ENCODE data around the gene ZNF598.
A peak's percentile ranks its signal among the peaks of the same experiment; 100 is the strongest.
"Not testable (repeated sequence)": the region's sequence is repeated elsewhere in the genome, so short reads cannot be mapped to it uniquely, and the experiment has no call there.

ZNF598 gene

DNA sequence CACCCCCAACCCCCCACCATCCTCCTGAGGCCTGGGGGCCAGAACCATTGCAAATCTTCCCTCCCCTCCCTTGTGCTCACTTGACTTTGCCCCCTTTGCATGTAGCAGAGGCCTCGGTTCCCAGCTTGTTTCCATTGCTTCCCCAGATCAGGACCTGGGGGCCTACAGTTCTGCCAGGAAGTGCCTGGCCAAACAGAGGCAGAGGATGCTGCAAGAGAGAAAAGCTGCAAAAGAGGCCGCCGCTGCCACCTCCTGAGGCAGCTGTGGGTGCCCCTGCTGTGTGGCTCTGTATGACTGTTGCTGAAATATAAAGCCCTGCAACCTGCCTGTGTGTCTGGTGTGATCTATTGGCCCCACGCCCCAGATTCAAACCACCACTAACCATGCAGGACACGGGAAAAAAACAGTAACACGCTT is 48.0 kb downstream of the ZNF598 start:
- no peak for TF ChIP-seq Cebpa-rat (IDR thresholded peaks at IDR 0.05)
- H3K36me3 ChIP-seq = peaks cover 21 to 42% (median 31%) of the 10 kb centered on the region in 11 experiments
- peaks cover 32 to 59% (median 44%) of the 10 kb centered on the region in 11 experiments for H4K20me1 ChIP-seq
- peak overlapping the region in 10 of 11 experiments; percentile 93 to 100 (median 96); a peak in 17 of 22 replicates for H3K9ac ChIP-seq
- H3K9me3 ChIP-seq (replicated peaks in 1 of 11) = no peaks in the 10 kb centered on the region; a peak in 1 of 22 replicates
- H3K4me2 ChIP-seq = peak overlapping the region; percentile 55 to 97 (median 96); a peak in 21 of 22 replicates
- H3K27ac ChIP-seq = 0 out of 22 replicates have a peak overlapping the region, but pooled peaks of 2 of the 11 experiments have one; percentile 1 to 99
- peak overlapping the region in 8 of 10 experiments; percentile 80 to 100 (median 92); a peak in 16 of 20 replicates for H3K4me3 ChIP-seq
- H3K4me1 ChIP-seq = peaks cover 47 to 54% (median 51%) of the 10 kb centered on the region in 10 experiments
- H3K27me3 ChIP-seq = no peaks in the 10 kb centered on the region

DNA sequence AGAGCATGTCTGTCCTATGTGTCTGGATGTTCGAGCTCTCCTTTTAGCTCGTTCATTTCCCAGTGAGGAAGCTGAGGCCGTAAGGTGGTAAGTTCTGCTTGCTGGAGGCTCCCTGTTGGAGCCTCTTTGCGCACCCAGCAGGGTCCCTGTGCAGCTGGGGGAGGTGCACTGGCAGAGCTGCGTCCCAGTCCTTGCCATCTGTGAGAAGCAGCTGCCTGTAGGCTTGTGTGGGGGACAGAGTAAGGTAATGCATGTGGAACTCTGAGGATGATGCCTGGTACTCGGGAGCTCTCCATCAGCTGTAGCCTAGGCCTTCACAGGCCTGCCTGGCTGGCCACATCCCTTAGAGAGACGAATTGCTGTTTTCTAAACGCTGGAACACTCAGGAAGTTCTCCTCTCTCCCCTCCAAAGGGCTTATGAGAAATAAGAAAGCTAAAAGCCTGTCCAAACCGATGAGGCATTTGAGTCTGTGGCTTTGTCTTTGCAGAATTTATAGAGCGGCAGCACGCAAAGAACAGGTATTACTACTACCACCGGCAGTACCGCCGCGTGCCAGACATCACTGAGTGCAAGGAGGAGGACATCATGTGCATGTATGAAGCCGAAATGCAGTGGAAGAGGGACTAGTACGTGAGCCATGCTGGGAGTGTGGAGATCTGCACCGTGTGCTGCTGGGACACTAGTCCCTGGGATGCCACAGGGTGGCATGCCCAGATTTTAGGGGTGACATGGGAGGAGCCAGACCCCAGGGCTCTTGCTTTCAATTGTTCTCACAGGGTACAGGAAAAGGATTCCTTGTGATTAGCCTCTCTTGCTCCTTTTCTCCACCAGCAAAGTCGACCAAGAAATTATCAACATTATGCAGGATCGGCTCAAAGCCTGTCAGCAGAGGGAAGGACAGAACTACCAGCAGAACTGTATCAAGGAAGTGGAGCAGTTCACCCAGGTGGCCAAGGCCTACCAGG is 48.7 kb downstream of the ZNF598 start:
- no peak for TF ChIP-seq Cebpa-rat (IDR thresholded peaks at IDR 0.05)
- peak overlapping the region; percentile 87 to 97 (median 92); a peak in 21 of 22 replicates for H3K9ac ChIP-seq

DNA sequence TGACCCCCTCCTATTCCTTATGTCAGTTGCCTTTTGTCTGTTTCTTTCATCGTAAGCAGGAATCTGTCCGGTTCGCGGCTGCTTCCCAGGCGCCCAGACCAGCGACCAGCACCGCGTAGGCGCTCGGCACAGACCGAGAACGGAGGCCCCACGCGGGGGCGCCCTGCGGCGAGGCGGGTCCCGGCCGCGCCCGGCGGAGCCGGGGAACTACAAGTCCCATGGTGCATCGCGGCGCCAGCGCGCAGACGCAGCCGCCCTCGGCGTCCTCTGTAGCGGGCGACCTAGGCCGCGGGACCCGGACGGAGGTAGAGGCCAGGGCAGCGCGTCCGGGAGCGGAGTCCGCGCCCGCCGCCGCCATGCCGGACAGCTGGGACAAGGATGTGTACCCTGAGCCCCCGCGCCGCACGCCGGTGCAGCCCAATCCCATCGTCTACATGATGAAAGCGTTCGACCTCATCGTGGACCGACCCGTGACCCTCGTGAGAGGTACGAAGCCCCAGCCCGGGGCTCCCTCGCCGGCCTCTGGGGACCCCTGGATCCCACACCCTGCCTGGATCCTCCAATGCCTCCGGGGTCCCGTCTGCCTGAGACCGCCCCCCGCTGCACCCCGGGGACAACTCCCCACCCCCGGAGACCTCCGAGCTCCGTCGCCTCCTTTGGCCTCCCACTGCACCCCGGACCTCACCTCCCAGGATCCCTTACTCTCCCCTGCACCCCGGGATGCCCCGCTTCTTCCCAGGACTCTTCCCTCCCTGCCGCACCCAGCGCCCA is 50.2 kb downstream of the ZNF598 start, which contains the start of gene NDUFB10:
NDUFB10 (plus strand) TSS at position 270 of the 771 bp plus-strand sequence; CDS start at position 357, 87 bp downstream.
- H3K27ac ChIP-seq = peak within 1 kb of the TSS; percentile 44 to 92 (median 87)

More for the DNA sequence above, 48.7 kb downstream of the ZNF598 start:
- Histone ChIP-seq H3K4me1 (peaks cover 40 to 47% (median 44%) of the 10 kb centered on the region in 10 experiments), H3K9me3 (replicated peaks in 1 of 11) (no peaks in the 10 kb centered on the region; a peak in 1 of 22 replicates), H3K27ac (peak overlapping the region in 9 of 11 experiments; percentile 18 to 92 (median 88); a peak in 16 of 22 replicates), H3K27me3 (no peaks in the 10 kb centered on the region), H3K4me2 (peak overlapping the region; percentile 79 to 97 (median 95)), H3K36me3 (peaks cover 21 to 34% (median 30%) of the 10 kb centered on the region in 11 experiments), H3K4me3 (peak overlapping the region; percentile 70 to 96 (median 88)), H4K20me1 (peaks cover 32 to 53% (median 44%) of the 10 kb centered on the region in 11 experiments)

DNA sequence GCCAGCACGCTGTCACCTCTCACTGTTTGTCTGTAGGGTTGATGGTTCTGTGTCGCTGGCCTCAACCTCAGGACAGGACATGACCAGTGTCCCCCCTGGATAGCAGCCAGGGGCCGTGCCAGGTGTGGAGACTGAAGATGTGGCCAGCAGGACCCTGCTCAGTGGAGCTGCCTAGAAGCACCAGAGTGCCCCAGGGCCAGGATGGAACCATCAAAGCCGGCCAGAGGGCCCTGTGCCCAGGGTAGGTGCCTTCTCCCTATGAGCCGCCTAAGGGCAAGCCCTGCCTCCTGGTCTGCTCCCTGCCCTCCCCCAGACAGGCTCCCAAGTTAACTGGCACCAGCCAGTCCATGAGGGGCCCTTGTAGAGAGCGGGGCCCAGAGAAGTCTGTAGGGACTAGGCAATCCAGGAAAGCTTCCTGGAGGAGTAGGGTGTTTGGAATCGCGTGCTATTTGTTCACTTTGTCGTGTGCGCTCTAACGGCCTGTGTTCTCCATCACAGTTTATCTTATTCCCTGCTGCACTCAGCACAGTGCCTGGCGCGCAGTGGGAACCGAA is 50.8 kb downstream of the ZNF598 start:
- H4K20me1 ChIP-seq = peaks cover 28 to 41% (median 37%) of the 10 kb centered on the region in 11 experiments
- peak overlapping the region in 7 of 11 experiments; percentile 4 to 92 (median 88); a peak in 6 of 22 replicates for H3K27ac ChIP-seq
- no peak for TF ChIP-seq Cebpa-rat (IDR thresholded peaks at IDR 0.05)
- peaks cover 34 to 41% (median 39%) of the 10 kb centered on the region in 10 experiments for H3K4me1 ChIP-seq
- no peaks in the 10 kb centered on the region for H3K27me3 ChIP-seq
- peak overlapping the region in 9 of 10 experiments; percentile 70 to 96 (median 88); a peak in 13 of 20 replicates for H3K4me3 ChIP-seq
- H3K9ac ChIP-seq = peak overlapping the region in 10 of 11 experiments; percentile 88 to 97 (median 93); a peak in 19 of 22 replicates
- peaks cover 21 to 29% (median 25%) of the 10 kb centered on the region in 11 experiments for H3K36me3 ChIP-seq
- H3K9me3 ChIP-seq (replicated peaks in 1 of 11) = no peaks in the 10 kb centered on the region; a peak in 1 of 22 replicates
- peak overlapping the region; percentile 78 to 97 (median 94) for H3K4me2 ChIP-seq

More for the DNA sequence above, 50.2 kb downstream of the ZNF598 start, which contains the start of gene NDUFB10:
- Histone ChIP-seq H3K4me1 (peaks cover 34 to 41% (median 39%) of the 10 kb centered on the region in 10 experiments), H3K36me3 (peaks cover 21 to 34% (median 30%) of the 10 kb centered on the region in 11 experiments), H3K9me3 (replicated peaks in 1 of 11) (no peaks in the 10 kb centered on the region; a peak in 1 of 22 replicates), H3K4me3 (peak within 1 kb of the TSS; percentile 70 to 96 (median 88)), H3K9ac (peak within 1 kb of the TSS; percentile 87 to 97 (median 92)), H4K20me1 (peaks cover 32 to 47% (median 44%) of the 10 kb centered on the region in 11 experiments), H3K27me3 (no peaks in the 10 kb centered on the region), H3K4me2 (peak within 1 kb of the TSS; percentile 79 to 97 (median 95))
- TF ChIP-seq Cebpa-rat (IDR thresholded peaks at IDR 0.05) = no peak

DNA sequence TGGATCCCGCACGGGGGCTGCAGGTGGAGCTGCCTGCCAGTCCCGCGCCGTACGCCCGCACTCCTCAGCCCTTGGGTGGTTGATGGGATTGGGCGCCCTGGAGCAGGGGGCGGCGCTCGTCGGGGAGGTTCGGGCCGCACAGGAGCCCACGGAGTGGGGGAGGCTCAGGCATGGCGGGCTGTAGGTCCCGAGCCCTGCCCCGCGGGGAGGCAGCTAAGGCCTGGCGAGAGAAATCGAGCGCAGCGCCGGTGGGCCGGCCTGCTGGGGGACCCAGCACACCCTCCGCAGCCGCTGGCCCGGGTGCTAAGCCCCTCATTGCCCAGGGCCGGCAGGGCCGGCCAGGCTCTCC is 51.5 kb downstream of the ZNF598 start:
- H4K20me1 ChIP-seq = peaks cover 21 to 34% (median 31%) of the 10 kb centered on the region in 11 experiments
- H3K27me3 ChIP-seq; H3K9ac ChIP-seq; H3K9me3 ChIP-seq (replicated peaks in 1 of 11); H3K4me2 ChIP-seq; H3K27ac ChIP-seq; H3K4me3 ChIP-seq: not testable (repeated sequence)
- peaks cover 29 to 37% (median 35%) of the 10 kb centered on the region in 10 experiments for H3K4me1 ChIP-seq
- H3K36me3 ChIP-seq = peaks cover 16 to 22% (median 20%) of the 10 kb centered on the region in 11 experiments

DNA sequence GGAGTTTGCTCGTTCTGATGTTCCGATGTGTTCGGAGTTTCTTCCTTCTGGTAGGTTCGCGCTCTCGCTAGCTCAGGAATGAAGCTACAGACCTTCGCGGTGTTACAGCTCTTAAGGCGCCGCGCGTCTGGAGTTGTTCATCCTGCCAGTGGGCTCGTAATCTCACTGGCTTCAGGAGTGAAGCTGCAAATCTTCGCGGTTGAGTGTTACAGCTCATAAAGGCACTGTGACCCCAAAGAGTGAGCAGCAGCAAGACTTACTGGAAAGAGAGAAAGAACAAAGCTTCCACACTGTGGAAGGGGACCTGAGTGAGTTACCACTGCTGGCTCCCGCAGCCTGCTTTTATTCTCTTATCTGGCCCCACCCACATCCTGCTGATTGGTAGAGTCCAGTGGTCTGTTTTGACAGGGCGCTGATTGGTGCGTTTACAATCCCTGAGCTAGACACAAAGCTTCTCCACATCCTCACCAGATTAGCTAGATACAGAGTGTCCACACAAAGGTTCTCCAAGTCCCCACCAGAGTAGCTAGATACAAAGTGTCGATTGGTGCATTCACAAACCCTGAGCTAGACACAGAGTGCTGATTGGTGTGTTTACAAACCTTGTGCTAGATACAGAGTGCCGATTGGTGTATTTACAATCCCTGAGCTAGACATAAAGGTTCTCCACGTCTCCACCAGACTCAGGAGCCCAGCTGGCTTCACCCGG is 52.0 kb downstream of the ZNF598 start:
- Histone ChIP-seq H3K36me3 (peaks cover 11 to 17% (median 14%) of the 10 kb centered on the region in 11 experiments), H4K20me1 (peaks cover 16 to 29% (median 25%) of the 10 kb centered on the region in 11 experiments; a peak in 21 of 22 replicates), H3K4me1 (peaks cover 24 to 31% (median 30%) of the 10 kb centered on the region in 10 experiments)
- not testable (repeated sequence) for H3K27ac ChIP-seq; H3K9ac ChIP-seq; H3K4me2 ChIP-seq; H3K27me3 ChIP-seq; H3K9me3 ChIP-seq (replicated peaks in 1 of 11); H3K4me3 ChIP-seq

DNA sequence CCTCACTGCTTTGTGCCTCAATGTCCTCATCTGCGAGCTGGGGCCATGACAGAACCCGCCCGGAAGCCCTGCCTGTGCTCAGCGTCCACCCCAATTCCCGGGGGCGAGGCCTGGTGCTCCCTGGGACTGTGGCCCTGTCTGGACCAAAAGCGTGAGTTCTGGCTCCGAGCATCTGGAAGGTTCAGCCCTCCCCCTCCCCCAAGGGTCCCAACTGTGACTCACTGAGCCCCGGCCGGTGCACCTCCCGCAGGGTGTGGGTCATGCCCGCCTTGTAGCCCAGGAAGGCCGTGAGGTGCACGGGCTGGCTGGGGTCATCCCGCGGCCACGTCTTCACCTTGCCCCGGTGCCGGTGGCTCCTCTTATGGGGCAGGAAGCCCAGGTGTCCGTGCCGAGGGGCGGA is 55.9 kb downstream of the ZNF598 start:
- H3K27me3 ChIP-seq = no peaks in the 10 kb centered on the region
- no peak overlapping the region for H3K4me3 ChIP-seq
- peaks cover 0 to 3% (median 2%) of the 10 kb centered on the region in 10 experiments; a peak in 12 of 20 replicates for H3K4me1 ChIP-seq
- no peaks in the 10 kb centered on the region for H4K20me1 ChIP-seq
- no peak for TF ChIP-seq Cebpa-rat (IDR thresholded peaks at IDR 0.05)
- no peak overlapping the region for H3K9ac ChIP-seq
- no peak overlapping the region for H3K27ac ChIP-seq
- no peaks in the 10 kb centered on the region for H3K9me3 ChIP-seq (replicated peaks in 1 of 11)
- H3K36me3 ChIP-seq = no peaks in the 10 kb centered on the region
- no peak overlapping the region for H3K4me2 ChIP-seq

DNA sequence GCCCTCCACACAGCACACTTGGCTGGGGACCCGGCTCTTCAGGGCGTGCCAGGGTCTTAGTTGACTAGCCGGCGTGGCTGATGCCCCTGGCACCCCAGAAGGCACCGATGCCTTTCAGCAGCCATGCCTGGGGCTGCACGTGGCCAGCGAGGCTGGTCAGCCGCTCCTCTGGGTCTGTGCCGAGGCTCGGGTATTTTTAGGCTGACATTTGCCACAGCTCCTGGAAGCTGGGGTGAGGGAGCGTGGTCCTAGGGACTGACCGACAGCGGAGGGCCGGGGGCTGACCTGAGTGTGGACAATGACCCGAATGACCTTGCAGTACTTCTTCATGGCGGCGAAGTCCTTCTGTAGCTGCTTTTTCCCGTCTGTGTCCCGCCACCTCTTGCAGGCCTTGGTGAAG is 59.1 kb downstream of the ZNF598 start:
- no peak overlapping the region for H3K4me3 ChIP-seq
- no peaks in the 10 kb centered on the region for H3K9me3 ChIP-seq (replicated peaks in 1 of 11)
- H3K4me2 ChIP-seq = no peak overlapping the region
- no peaks in the 10 kb centered on the region for H3K27me3 ChIP-seq
- H3K4me1 ChIP-seq = no peaks in the 10 kb centered on the region
- H3K36me3 ChIP-seq = no peaks in the 10 kb centered on the region
- no peak overlapping the region for H3K9ac ChIP-seq
- H4K20me1 ChIP-seq = no peaks in the 10 kb centered on the region; a peak in 1 of 22 replicates
- H3K27ac ChIP-seq = no peak overlapping the region
- TF ChIP-seq Cebpa-rat (IDR thresholded peaks at IDR 0.05) = no peak
